H1 (cell line): ENCODE measurements around the gene MRPL42. TPM values are rescaled to one million over a fixed set of nuclear protein-coding genes. Genes with fewer than 3 reads are reported as not detected.
"Not testable (repeated sequence)": the region's sequence is repeated elsewhere in the genome, so short reads cannot be mapped to it uniquely, and the experiment has no call there.

Experiments used
- CTCF ChIA-PET: fragments of 300-600 bp; sonication (Branson Sonifier 250); formaldehyde crosslinking; loops from one replicate; lab custom pipeline; 2021; ENCODE audit not compliant: partially characterized antibody; lab: Charles Lee
- POLR2A ChIA-PET: fragments of 300-600 bp; sonication (Branson Sonifier 250); formaldehyde crosslinking; loops from one replicate; lab custom pipeline; 2021; ENCODE audit warnings: inconsistent platforms; ENCODE audit not compliant: partially characterized antibody; lab: Charles Lee
- DNase-seq, 2 experiments: peaks; one replicate each; pipeline versions ENCODE4 v3.0.0 to v3.0.0-alpha.2; 2010 to 2022; ENCODE audit warnings: low spot score in 2 of 2, low read depth in 1 of 2, mixed read lengths in 1 of 2
- FAIRE-seq: peaks from 2 replicates; lab custom pipeline; 2011; peaks lifted over from hg19 to GRCh38; lab: Jason Lieb, UNC
- H2AFZ ChIP-seq: 2 replicates; pipeline ENCODE4 v1.8.1; 2012; ENCODE audit warnings: low read length, inconsistent platforms
- H2AK5ac ChIP-seq: 2 replicates; pipeline ENCODE4 v1.6.1; 2013; ENCODE audit warnings: low read depth, low read length
- H2BK120ac ChIP-seq: replicated peaks from 2 replicates; pipeline ENCODE3; 2013; ENCODE audit warnings: low read depth, low read length, inconsistent platforms
- H2BK12ac ChIP-seq: 2 replicates; pipeline ENCODE4 v1.6.1; 2013; ENCODE audit warnings: low read depth, low read length
- H2BK15ac ChIP-seq: 2 replicates; pipeline ENCODE4 v1.6.1; 2013; ENCODE audit warnings: low read length
- H2BK20ac ChIP-seq: 2 replicates; pipeline ENCODE4 v1.6.1; 2013; ENCODE audit warnings: low read length
- H2BK5ac ChIP-seq: 2 replicates; pipeline ENCODE4 v1.6.1; 2013; ENCODE audit warnings: low read depth, low read length
- H3K14ac ChIP-seq: 2 replicates; pipeline ENCODE4 v1.6.1; 2013; ENCODE audit warnings: inconsistent platforms; ENCODE audit not compliant: insufficient read length
- H3K18ac ChIP-seq: 2 replicates; pipeline ENCODE4 v1.6.1; 2013; ENCODE audit warnings: low read length; ENCODE audit errors: extremely low read depth
- H3K23ac ChIP-seq: 2 replicates; pipeline ENCODE4 v1.6.1; 2013; ENCODE audit warnings: inconsistent platforms; ENCODE audit not compliant: insufficient read length
- H3K23me2 ChIP-seq: 2 replicates; pipeline ENCODE4 v1.6.1; 2013; ENCODE audit warnings: low read depth, low read length
- H3K27ac ChIP-seq: 2 replicates; pipeline ENCODE4 v1.6.1; 2011; ENCODE audit warnings: low read depth, low read length, inconsistent platforms
- H3K27me3 ChIP-seq, 4 experiments: replicated peaks in 1 of 4; 1 replicate in 1 of 4; 2 replicates in 3 of 4; pipeline versions ENCODE4 v1.6.1 to v1.8.1; 2011 to 2013; ENCODE audit warnings: low read length in 3 of 4, mild to moderate bottlenecking in 3 of 4, inconsistent platforms in 2 of 4, mixed read lengths in 2 of 4, moderate library complexity in 1 of 4; ENCODE audit not compliant: control insufficient read depth in 3 of 4, insufficient read depth in 3 of 4; ENCODE audit errors: extremely low read depth in 1 of 4
- H3K36me3 ChIP-seq, 4 experiments: 2 replicates each; pipeline versions ENCODE4 v1.6.1 to v1.8.1; 2011 to 2013; ENCODE audit warnings: mild to moderate bottlenecking in 4 of 4, low read length in 3 of 4, moderate library complexity in 2 of 4, control low read depth in 1 of 4, inconsistent platforms in 1 of 4; ENCODE audit not compliant: insufficient read depth in 4 of 4, control insufficient read depth in 2 of 4
- H3K4ac ChIP-seq: replicated peaks from 2 replicates; pipeline ENCODE3; 2013; ENCODE audit warnings: low read length, low read depth, mixed read lengths, inconsistent platforms; ENCODE audit not compliant: insufficient read length
- H3K4me1 ChIP-seq, 4 experiments: replicated peaks in 1 of 4; 1 replicate in 1 of 4; 2 replicates in 3 of 4; pipeline versions ENCODE4 v1.6.1 to v1.8.1; 2011 to 2013; ENCODE audit warnings: low read length in 3 of 4, inconsistent platforms in 2 of 4, mixed read lengths in 1 of 4; ENCODE audit not compliant: insufficient read depth in 4 of 4, control insufficient read depth in 3 of 4
- H3K4me2 ChIP-seq, 2 experiments: 2 replicates each; pipeline versions ENCODE4 v1.6.1 to v1.8.1; 2011 to 2013; ENCODE audit warnings: low read depth in 2 of 2, low read length in 2 of 2, control low read depth in 1 of 2, inconsistent platforms in 1 of 2, mild to moderate bottlenecking in 1 of 2; ENCODE audit not compliant: insufficient read depth in 1 of 2
- H3K4me3 ChIP-seq, 4 experiments: fragments of 200-600, 300-600 bp in 1 of 4; sonication (generic), shearing (Covaris generic), sonication (Bioruptor Twin) in 1 of 4; 2 replicates each; pipeline versions ENCODE4 v1.5.1 to v1.8.1; 2011 to 2016; ENCODE audit warnings: low read length in 4 of 4, low read depth in 3 of 4, control low read depth in 2 of 4, inconsistent platforms in 2 of 4, mild to moderate bottlenecking in 2 of 4, mixed read lengths in 1 of 4, moderate library complexity in 1 of 4; ENCODE audit not compliant: insufficient read depth in 2 of 4; ENCODE audit errors: extremely low read depth in 1 of 4
- H3K56ac ChIP-seq: replicated peaks from 2 replicates; pipeline ENCODE3; 2013; ENCODE audit warnings: low read depth, mild to moderate bottlenecking, mixed read lengths, low read length, inconsistent platforms; ENCODE audit not compliant: insufficient read length
- H3K79me1 ChIP-seq: 2 replicates; pipeline ENCODE4 v1.6.1; 2013; ENCODE audit warnings: low read depth, low read length, control low read depth
- H3K79me2 ChIP-seq, 2 experiments: 2 replicates each; pipeline versions ENCODE4 v1.6.1 to v1.8.1; 2012 to 2013; ENCODE audit warnings: low read length in 2 of 2, mild to moderate bottlenecking in 2 of 2, inconsistent platforms in 1 of 2; ENCODE audit not compliant: insufficient read depth in 2 of 2, control insufficient read depth in 1 of 2
- H3K9ac ChIP-seq, 4 experiments: replicated peaks in 1 of 4; 1 replicate in 1 of 4; 2 replicates in 3 of 4; pipeline versions ENCODE4 v1.6.1 to v1.8.1; 2011 to 2013; ENCODE audit warnings: low read depth in 3 of 4, low read length in 3 of 4, control low read depth in 2 of 4, mild to moderate bottlenecking in 2 of 4, moderate library complexity in 2 of 4, inconsistent platforms in 1 of 4; ENCODE audit errors: extremely low read depth in 1 of 4
- H3K9me3 ChIP-seq, 2 experiments: 2 replicates each; pipeline versions ENCODE4 v1.6.1 to v1.8.1; 2012 to 2013; ENCODE audit warnings: mild to moderate bottlenecking in 2 of 2, moderate library complexity in 2 of 2, control low read depth in 1 of 2, inconsistent platforms in 1 of 2, low read depth in 1 of 2, low read length in 1 of 2, mixed read lengths in 1 of 2; ENCODE audit not compliant: insufficient read depth in 2 of 2
- H4K20me1 ChIP-seq, 2 experiments: replicated peaks in 1 of 2; 2 replicates each; pipeline versions ENCODE3 to v1.8.1; 2011 to 2013; ENCODE audit warnings: inconsistent platforms in 2 of 2, low read length in 2 of 2, mild to moderate bottlenecking in 1 of 2; ENCODE audit not compliant: insufficient read depth in 2 of 2, control insufficient read depth in 1 of 2
- H4K5ac ChIP-seq: 2 replicates; pipeline ENCODE4 v1.6.1; 2013; ENCODE audit warnings: low read length, low read depth, mixed read lengths, inconsistent platforms; ENCODE audit not compliant: insufficient read length
- H4K8ac ChIP-seq: 2 replicates; pipeline ENCODE4 v1.8.0; 2013; ENCODE audit warnings: mild to moderate bottlenecking, moderate library complexity, low read length, inconsistent platforms; ENCODE audit not compliant: insufficient read depth; ENCODE audit errors: extremely low read depth
- H4K91ac ChIP-seq: replicated peaks from 2 replicates; pipeline ENCODE3; 2013; ENCODE audit warnings: low read length, mixed read lengths, inconsistent platforms; ENCODE audit not compliant: insufficient read length
- ASH2L ChIP-seq: fragments of 200-600, 300-600 bp; sonication (generic); IDR thresholded peaks from one replicate; pipeline ENCODE4 v1.7.1; 2017; ENCODE audit warnings: low read length
- GTF2F1 ChIP-seq: IDR thresholded peaks from 2 replicates; pipeline ENCODE4 v1.6.1; 2012; ENCODE audit warnings: low read depth, low read length, improper control_type of control experiment, borderline replicate concordance
- POLR2A ChIP-seq, 2 experiments: IDR thresholded peaks; 1 replicate in 1 of 2; 2 replicates in 1 of 2; pipeline ENCODE4 v1.6.1; 2011; ENCODE audit warnings: low read depth in 2 of 2, low read length in 2 of 2, mild to moderate bottlenecking in 2 of 2; ENCODE audit errors: control extremely low read depth in 1 of 2
- SIN3A ChIP-seq, 2 experiments: IDR thresholded peaks in 1 of 2; conservative IDR thresholded peaks in 1 of 2; 2 replicates each; pipeline ENCODE4 v1.6.1; 2011 to 2012; ENCODE audit warnings: low read length in 2 of 2, improper control_type of control experiment in 1 of 2, low read depth in 1 of 2, mild to moderate bottlenecking in 1 of 2
- SRF ChIP-seq: IDR thresholded peaks from 2 replicates; pipeline ENCODE4 v1.6.1; 2011; ENCODE audit warnings: mild to moderate bottlenecking, low read depth, low read length, moderate library complexity
- WGBS, 2 experiments: shearing (Covaris generic) in 1 of 2; methylation state at CpG; one replicate each; pipeline versions ENCODE4 v1.1.6 to v1.1.7; 2013 to 2015; ENCODE audit warnings: low lambda C conversion rate in 2 of 2, mixed read lengths in 2 of 2, inconsistent platforms in 1 of 2, low coverage in 1 of 2, missing lambda C conversion rate in 1 of 2; ENCODE audit not compliant: insufficient replicate concordance in 2 of 2, insufficient coverage in 1 of 2, insufficient read length in 1 of 2; ENCODE audit errors: extremely low coverage in 1 of 2, missing lambda C conversion rate in 1 of 2; 5-methylcytosine and 5-hydroxymethylcytosine counted together
- polyA plus RNA-seq, 7 experiments: library from polyadenylated mRNA; depleted of rRNA in 3 of 7; stranded (reverse) in 5 of 7; unstranded in 2 of 7; fragments of >200 nt in 5 of 7; fragments of 200-250 nt in 2 of 7; gene quantifications; 1 replicate in 5 of 7; 2 replicates in 1 of 7; 4 replicates in 1 of 7; pipeline versions ENCODE4 v1.2.1 to v1.2.3, GENCODE V29; 2011 to 2013; ENCODE audit warnings: missing spikeins in 2 of 7, mixed read lengths in 2 of 7
- total RNA-seq: library from RNA; stranded (reverse); fragmentation: NEBNext Ultra II Directional; extraction: Animal tissue kit (Norgen Biotek cat#: 25700); gene quantifications from 2 replicates; pipeline ENCODE4 v1.2.1, GENCODE V29; 2021

MRPL42 gene
- total and polyA plus RNA-seq, 2 of the 8 experiments (the other 6 are each of a cell fraction or from before 2014, with no cell fraction given): 110 to 176 TPM

- TF ChIP-seq ASH2L (no peak), SRF (no peak), GTF2F1 (no peak), SIN3A (conservative IDR thresholded peaks at IDR 0.05 in 1 of 2, IDR thresholded peaks at IDR 0.05 in 1 of 2; ENCODE audit: low read depth in 1 of 2, low read length in 2 of 2) (no peak), POLR2A (IDR thresholded peaks at IDR 0.05; ENCODE audit: control extremely low read depth in 1 of 2, low read depth in 2 of 2, low read length in 2 of 2) (no peak)
Measured at GRCh38 chr12:93484315-93484981, 17.1 kb downstream of the MRPL42 start (continued).

- H4K8ac ChIP-seq, H3K23me2 ChIP-seq, H4K5ac ChIP-seq, H4K91ac ChIP-seq, H3K9ac ChIP-seq, H3K4me1 ChIP-seq, H3K4ac ChIP-seq, H3K56ac ChIP-seq, H2BK15ac ChIP-seq, H2BK5ac ChIP-seq, DNase-seq, H2AFZ ChIP-seq, H2BK12ac ChIP-seq, H3K27me3 ChIP-seq, H3K9me3 ChIP-seq, H2BK20ac ChIP-seq, POLR2A ChIA-PET, H2AK5ac ChIP-seq, H3K23ac ChIP-seq, H3K4me2 ChIP-seq, FAIRE-seq, H3K79me2 ChIP-seq, CTCF ChIA-PET, H3K14ac ChIP-seq, H3K18ac ChIP-seq, H4K20me1 ChIP-seq, H3K4me3 ChIP-seq, H3K27ac ChIP-seq, H3K79me1 ChIP-seq, H2BK120ac ChIP-seq: not testable (repeated sequence)
- WGBS, 2 experiments: no CpG with 5 or more reads among the region's 1 CpG
- H3K36me3 ChIP-seq: peaks cover 15 to 59% (median 31%) of the 10 kb centered on the region in 4 experiments
Measured at GRCh38 chr12:93492808-93493207, 25.5 kb downstream of the MRPL42 start.
